ENCODE data around the gene CD83. TPM values are rescaled to one million over a fixed set of nuclear protein-coding genes. Genes with fewer than 3 reads are reported as not detected.
A peak's percentile ranks its signal among the peaks of the same experiment; 100 is the strongest.

Gene CD83
- total RNA-seq, 1 experiment from 2014 or later = 7.0 TPM

DNA sequence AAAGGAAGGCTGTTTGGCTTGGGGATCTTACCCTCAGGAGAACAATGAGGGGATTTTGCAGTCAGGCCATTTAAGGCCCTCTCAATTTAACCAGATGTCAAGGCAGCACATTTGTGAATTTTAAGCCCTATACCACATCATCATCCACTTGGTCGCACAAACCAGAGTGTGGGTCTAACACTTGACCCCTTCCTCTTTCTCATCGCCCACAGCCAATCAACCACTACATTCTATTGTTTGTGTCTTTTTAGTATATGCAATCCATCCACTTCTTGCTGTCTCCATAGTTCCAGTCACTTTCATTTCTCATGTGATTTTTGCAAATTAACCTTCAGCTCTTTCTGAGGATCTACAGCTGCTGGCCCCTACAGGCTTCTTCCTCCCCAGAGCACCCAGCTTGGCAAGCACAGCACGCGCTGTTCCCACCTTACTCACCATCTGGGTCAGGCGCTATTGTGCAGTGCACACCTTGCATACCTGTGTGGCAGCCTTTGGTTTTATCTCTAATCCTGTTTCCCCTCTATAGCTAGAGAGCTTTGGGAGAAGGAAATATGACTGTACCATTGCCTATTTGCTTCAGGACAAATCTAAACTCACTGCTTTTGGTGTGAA, 32.3 kb upstream of the CD83 start:
- Histone ChIP-seq H3K4ac (ENCODE audit: low read depth, low read length) (no peak overlapping the region), H3K23ac (ENCODE audit: insufficient read length, low read depth, low read length) (no peak overlapping the region), H2AK5ac (ENCODE audit: insufficient read length, low read length) (no peak overlapping the region), H3K23me2 (ENCODE audit: insufficient read length, low read depth, low read length, poor library complexity, severe bottlenecking) (no peaks in the 10 kb centered on the region), H3K27ac (ENCODE audit: insufficient read length, low read depth, low read length) (no peak overlapping the region), H3K18ac (ENCODE audit: insufficient read length, low read depth, low read length) (no peak overlapping the region), H2BK15ac (ENCODE audit: low read depth, low read length) (no peak overlapping the region), H2BK5ac (ENCODE audit: insufficient read length, low read length) (no peak overlapping the region), H2BK120ac (ENCODE audit: low read depth, low read length, poor library complexity, severe bottlenecking) (no peak overlapping the region), H3T11ph (ENCODE audit: low read length) (no peak overlapping the region), H3K4me1 (ENCODE audit: insufficient read depth, low read length) (peaks cover 3% of the 10 kb centered on the region; the same call in 1 of the 2 replicates), H4K8ac (replicated peaks; ENCODE audit: insufficient read length, low read depth, low read length) (no peak overlapping the region), H3K79me2 (ENCODE audit: insufficient read depth, low read length) (no peaks in the 10 kb centered on the region), H4K5ac (ENCODE audit: insufficient read length, low read depth, low read length) (no peak overlapping the region), H2AFZ (ENCODE audit: low read length) (no peak overlapping the region), H3K9ac (ENCODE audit: extremely low read depth, insufficient read length, low read length) (no peak overlapping the region), H3K56ac (ENCODE audit: insufficient read length, low read depth, low read length) (no peak overlapping the region), H2BK20ac (ENCODE audit: low read depth, low read length, poor library complexity, severe bottlenecking) (no peak overlapping the region), H3K27me3 (ENCODE audit: insufficient read depth, low read length) (no peaks in the 10 kb centered on the region), H3K14ac (ENCODE audit: insufficient read depth, low read length) (0 out of 2 replicates have a peak overlapping the region, but pooled peaks have one; percentile 11), H3K9me3 (ENCODE audit: control insufficient read depth, low read depth, low read length) (no peaks in the 10 kb centered on the region), H3K79me1 (ENCODE audit: insufficient read depth, low read depth, low read length, poor library complexity, severe bottlenecking) (no peaks in the 10 kb centered on the region), H4K20me1 (ENCODE audit: control insufficient read depth, insufficient read depth, insufficient read length) (no peaks in the 10 kb centered on the region), H2BK12ac (ENCODE audit: insufficient read length, low read depth, low read length) (no peak overlapping the region), H4K91ac (ENCODE audit: insufficient read length, low read depth, low read length) (no peak overlapping the region), H3K4me2 (ENCODE audit: insufficient read depth, insufficient read length, low read length) (no peak overlapping the region)
- 0 out of 7 replicates have a peak, but pooled peaks cover 0 to 5% (median 4%) of the 10 kb centered on the region in 3 experiments for H3K36me3 Mint-ChIP-seq (ENCODE audit: insufficient read depth in 1 of 3, low read depth in 3 of 3)
- no peak overlapping the region for H3K4me3 Mint-ChIP-seq
- peaks cover 22 to 28% of the 10 kb centered on the region in 2 experiments for H3K4me1 Mint-ChIP-seq
- peaks cover 4 to 6% of the 10 kb centered on the region in 2 experiments; a peak in 4 of 5 replicates for H3K9me3 Mint-ChIP-seq
- H3K27me3 Mint-ChIP-seq (ENCODE audit: low read depth) = no peaks in the 10 kb centered on the region; the same call in 1 of the 2 replicates
- no peak for TF ChIP-seq CTCF (conservative IDR thresholded peaks at IDR 0.05)
- no CpG with 5 or more reads among the region's 5 CpGs for WGBS (ENCODE audit: extremely low coverage, insufficient read length, low lambda C conversion rate)
- peak overlapping the region in 1 of 3 experiments; percentile 38; a peak in 1 of 7 replicates for H3K27ac Mint-ChIP-seq
- no peak for DNase-seq
